ENCODE results near the gene SETD2.
"Not testable (repeated sequence)": the region's sequence is repeated elsewhere in the genome, so short reads cannot be mapped to it uniquely, and the experiment has no call there.

SETD2 gene

GRCh38 chr3:47164007-47164881 lies at the start of gene SETD2:
SETD2 (minus strand) TSS chr3:47164113; CDS start chr3:47163924, 189 bp downstream.
- DNase-seq, result peak; percentile 78

GRCh38 chr3:47210863-47211405 lies 47.0 kb upstream of the SETD2 start:
- no peak for DNase-seq

- DNase-seq, result not testable (repeated sequence)
These were observed 42.1 kb upstream of the SETD2 start for GRCh38 chr3:47206022-47206421.

GRCh38 chr3:47204875-47205274 lies 41.0 kb upstream of the SETD2 start:
- DNase-seq, result no peak

- no peak for DNase-seq
These were observed 38.6 kb upstream of the SETD2 start for GRCh38 chr3:47202542-47202941.

GRCh38 chr3:47197287-47197686 lies 33.4 kb upstream of the SETD2 start:
- no peak for DNase-seq

- DNase-seq, result no peak
These were observed 31.1 kb upstream of the SETD2 start for GRCh38 chr3:47194994-47195393.

- no peak for DNase-seq
These were observed 30.3 kb upstream of the SETD2 start for GRCh38 chr3:47193871-47194859.

GRCh38 chr3:47186285-47186684 lies 22.4 kb upstream of the SETD2 start:
- DNase-seq, result no peak

- not testable (repeated sequence) for DNase-seq
These were observed 17.8 kb upstream of the SETD2 start for GRCh38 chr3:47181685-47182084.

- DNase-seq, result not testable (repeated sequence)
These were observed 16.1 kb upstream of the SETD2 start for GRCh38 chr3:47180011-47180410.

GRCh38 chr3:47176582-47176981 lies 12.7 kb upstream of the SETD2 start:
- no peak for DNase-seq

- peak; percentile 62 for DNase-seq
These were observed 525 bp downstream of the SETD2 start for GRCh38 chr3:47163169-47164006.

GRCh38 chr3:47162697-47163168 lies 1.2 kb downstream of the SETD2 start:
- DNase-seq, result no peak

GRCh38 chr3:47161983-47162696 lies 1.8 kb downstream of the SETD2 start:
- DNase-seq, result no peak

GRCh38 chr3:47159820-47160219 lies 4.1 kb downstream of the SETD2 start:
- no peak for DNase-seq

- no peak for DNase-seq
These were observed 5.7 kb downstream of the SETD2 start for GRCh38 chr3:47158208-47158607.

- DNase-seq, result no peak
These were observed 7.5 kb downstream of the SETD2 start for GRCh38 chr3:47156396-47156795.

- no peak for DNase-seq
These were observed 11.3 kb downstream of the SETD2 start for GRCh38 chr3:47152578-47152977.

GRCh38 chr3:47151836-47152235 lies 12.1 kb downstream of the SETD2 start:
- no peak for DNase-seq

- DNase-seq, result no peak
These were observed 14.5 kb downstream of the SETD2 start for GRCh38 chr3:47149339-47149933.

Measured in NK-92 treated with Interleukin-12 subunit alpha and Interleukin-12 subunit beta, amount 100 ng/mL, for 24 hours (cell line).